IPS DF 6.9 (cell line): Measurements from ENCODE around the gene GLIS2.

Experiments used
- DNase-seq: peaks from one replicate; pipeline ENCODE4 v3.0.0-alpha.2; 2013; ENCODE audit warnings: low read depth, low spot score
- H3K27ac ChIP-seq: one replicate; pipeline ENCODE4 v1.5.1; 2013; ENCODE audit warnings: low read length, control low read depth
- H3K27me3 ChIP-seq: 2 replicates; pipeline ENCODE4 v1.6.1; 2013; ENCODE audit warnings: mild to moderate bottlenecking, low read length; ENCODE audit not compliant: control insufficient read depth, insufficient read depth
- H3K36me3 ChIP-seq: 2 replicates; pipeline ENCODE4 v1.6.1; 2013; ENCODE audit warnings: low read length; ENCODE audit not compliant: control insufficient read depth, insufficient read depth
- H3K4me1 ChIP-seq: 2 replicates; pipeline ENCODE4 v1.6.1; 2013; ENCODE audit warnings: low read length; ENCODE audit not compliant: control insufficient read depth, insufficient read depth
- H3K4me3 ChIP-seq: 2 replicates; pipeline ENCODE4 v1.5.1; 2013; ENCODE audit warnings: mild to moderate bottlenecking, low read length
- H3K9me3 ChIP-seq: 2 replicates; pipeline ENCODE4 v1.6.1; 2013; ENCODE audit warnings: low read length, inconsistent platforms; ENCODE audit not compliant: control insufficient read depth, insufficient read depth
- WGBS: extraction: QIAGEN DNeasy Blood & Tissue Kit; methylation state at CpG from one replicate; pipeline ENCODE4 v1.1.7; 2013; ENCODE audit warnings: mixed read lengths, missing lambda C conversion rate; ENCODE audit not compliant: insufficient read length, insufficient coverage; 5-methylcytosine and 5-hydroxymethylcytosine counted together

Gene GLIS2

GRCh38 chr16:4297480-4297879 lies 18.4 kb upstream of the GLIS2 start:
- no peak for DNase-seq
- H3K4me1 ChIP-seq = peaks cover 10% of the 10 kb centered on the region
- no peak overlapping the region for H3K27ac ChIP-seq
- no peak overlapping the region for H3K4me3 ChIP-seq
- H3K27me3 ChIP-seq = no peaks in the 10 kb centered on the region
- no peaks in the 10 kb centered on the region for H3K9me3 ChIP-seq
- no CpG with 5 or more reads among the region's 6 CpGs for WGBS
- no peaks in the 10 kb centered on the region for H3K36me3 ChIP-seq

GRCh38 chr16:4298761-4299522 lies 16.9 kb upstream of the GLIS2 start:
- Histone ChIP-seq H3K36me3 (no peaks in the 10 kb centered on the region), H3K4me1 (peaks cover 8% of the 10 kb centered on the region), H3K27me3 (no peaks in the 10 kb centered on the region), H3K9me3 (no peaks in the 10 kb centered on the region), H3K27ac (no peak overlapping the region), H3K4me3 (no peak overlapping the region)
- no peak for DNase-seq
- no CpG with 5 or more reads among the region's 15 CpGs for WGBS

DNA sequence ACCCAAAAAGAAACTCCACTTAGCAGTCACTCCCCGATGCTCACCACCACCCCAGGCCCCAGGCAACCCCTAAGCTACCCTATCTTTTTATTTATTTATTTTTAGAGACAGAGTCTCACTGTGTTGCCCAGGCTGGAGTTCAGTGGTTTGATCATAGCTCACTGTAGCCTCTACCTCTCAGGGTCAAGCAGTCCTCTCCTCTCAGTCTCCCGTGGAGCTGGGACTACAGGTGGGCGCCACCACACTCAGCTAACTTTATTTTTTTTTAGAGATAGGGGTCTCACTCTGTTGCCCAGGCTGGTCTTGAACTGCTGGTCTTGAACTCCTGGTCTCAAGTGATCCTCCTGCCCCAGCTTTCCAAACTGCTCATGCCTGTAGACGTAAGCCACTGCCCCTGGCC lies 14.7 kb upstream of the GLIS2 start:
- Histone ChIP-seq H3K27ac (no peak overlapping the region), H3K36me3 (no peaks in the 10 kb centered on the region), H3K4me3 (no peak overlapping the region), H3K27me3 (no peaks in the 10 kb centered on the region), H3K9me3 (no peaks in the 10 kb centered on the region), H3K4me1 (peaks cover 4% of the 10 kb centered on the region; the same call in 1 of the 2 replicates)
- WGBS = no CpG with 5 or more reads among the region's 4 CpGs
- no peak for DNase-seq

DNA sequence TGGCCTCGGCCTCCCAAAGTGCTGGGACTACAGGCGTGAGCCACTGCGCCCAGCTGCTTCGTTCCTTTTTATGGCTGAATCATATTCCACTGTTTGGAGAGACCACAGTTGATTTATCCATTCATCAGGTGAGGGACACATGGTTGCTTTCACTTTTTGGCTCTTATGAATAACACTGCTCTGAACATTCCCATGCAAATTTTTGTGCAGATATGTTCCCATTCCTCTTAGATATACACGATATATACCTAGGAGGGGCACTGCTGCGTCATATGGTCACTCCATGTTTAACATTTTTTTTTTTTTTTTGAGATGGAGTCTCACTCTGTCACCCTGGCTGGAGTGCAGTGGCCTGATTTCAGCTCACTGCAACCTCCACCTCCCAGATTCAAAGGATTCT lies 13.9 kb upstream of the GLIS2 start:
- Histone ChIP-seq H3K27ac (no peak overlapping the region), H3K9me3 (no peaks in the 10 kb centered on the region), H3K36me3 (no peaks in the 10 kb centered on the region), H3K4me1 (peaks cover 6% of the 10 kb centered on the region), H3K27me3 (no peaks in the 10 kb centered on the region), H3K4me3 (no peak overlapping the region)
- DNase-seq = no peak
- WGBS = no CpG with 5 or more reads among the region's 6 CpGs

DNA sequence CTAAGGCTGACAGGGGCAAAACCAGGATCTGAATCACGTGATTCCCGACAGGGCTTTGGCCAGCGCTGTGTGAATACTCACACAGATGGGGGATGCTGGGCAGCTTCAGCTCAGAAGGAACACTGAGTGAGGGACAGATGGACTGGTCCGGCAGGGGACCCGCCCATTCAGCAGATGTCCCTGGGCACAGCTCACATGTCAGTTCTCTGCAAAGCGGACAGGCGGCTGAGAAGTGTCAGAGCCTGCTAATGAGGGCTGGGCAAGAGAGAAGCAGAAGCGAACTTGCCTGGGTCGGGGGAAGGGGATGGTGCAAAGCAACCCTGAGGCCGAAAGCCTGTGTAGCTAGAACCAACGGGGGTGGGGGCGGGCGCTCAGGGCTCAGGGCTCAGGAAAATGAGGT lies 11.9 kb upstream of the GLIS2 start:
- H3K4me1 ChIP-seq = peaks cover 4% of the 10 kb centered on the region
- DNase-seq = no peak
- no peak overlapping the region for H3K27ac ChIP-seq
- H3K4me3 ChIP-seq = no peak overlapping the region
- no CpG with 5 or more reads among the region's 13 CpGs for WGBS
- H3K27me3 ChIP-seq = no peaks in the 10 kb centered on the region
- H3K9me3 ChIP-seq = no peaks in the 10 kb centered on the region
- no peaks in the 10 kb centered on the region for H3K36me3 ChIP-seq

DNA sequence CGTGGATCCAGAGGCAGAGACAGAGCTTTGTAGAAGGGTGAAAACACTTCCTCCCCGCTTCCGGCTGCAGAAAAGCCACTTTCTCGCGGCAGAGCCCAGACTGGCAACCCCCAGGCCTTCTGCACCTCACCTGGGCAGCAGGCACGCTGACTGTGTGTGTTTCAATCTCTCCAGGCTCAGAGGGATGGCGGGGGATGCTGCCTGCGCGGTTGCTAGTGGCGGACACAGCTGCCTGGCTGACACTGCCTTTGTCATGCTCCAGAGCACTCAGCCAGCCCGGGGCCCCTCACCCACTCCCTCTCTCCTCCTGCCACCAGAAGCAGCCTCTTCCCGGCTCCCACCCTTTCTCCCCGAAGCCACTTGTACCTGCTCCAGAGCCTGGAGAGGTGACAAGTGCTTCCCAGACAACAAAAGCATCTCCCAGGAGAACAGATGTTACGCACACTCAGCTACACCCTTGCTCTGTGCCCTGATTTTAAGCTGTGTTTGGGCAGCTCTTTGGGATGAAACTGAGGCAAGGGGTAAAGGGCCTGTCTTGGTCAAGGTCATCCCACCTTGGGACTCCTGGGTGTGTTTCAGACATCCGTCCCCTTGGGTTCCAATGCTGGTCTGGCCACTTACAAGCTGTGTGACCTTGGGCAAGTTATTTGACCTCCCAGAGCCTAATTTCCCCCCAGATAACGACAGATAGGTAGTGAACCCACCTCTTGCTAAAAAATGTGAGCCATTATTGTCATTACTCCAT lies 9.2 kb upstream of the GLIS2 start:
- no CpG with 5 or more reads among the region's 16 CpGs for WGBS
- H3K4me1 ChIP-seq = peaks cover 7% of the 10 kb centered on the region
- DNase-seq = no peak
- no peaks in the 10 kb centered on the region for H3K9me3 ChIP-seq
- H3K27me3 ChIP-seq = no peaks in the 10 kb centered on the region
- no peaks in the 10 kb centered on the region for H3K36me3 ChIP-seq
- peak overlapping the region; percentile 74 for H3K4me3 ChIP-seq
- H3K27ac ChIP-seq = no peak overlapping the region

GRCh38 chr16:4307215-4308037 lies 8.4 kb upstream of the GLIS2 start:
- no CpG with 5 or more reads among the region's 68 CpGs for WGBS
- peaks cover 7% of the 10 kb centered on the region for H3K4me1 ChIP-seq
- no peaks in the 10 kb centered on the region for H3K36me3 ChIP-seq
- H3K27me3 ChIP-seq = no peaks in the 10 kb centered on the region
- H3K4me3 ChIP-seq = peak overlapping the region; percentile 74
- no peak overlapping the region for H3K27ac ChIP-seq
- H3K9me3 ChIP-seq = no peaks in the 10 kb centered on the region
- DNase-seq = peak; percentile 79

DNA sequence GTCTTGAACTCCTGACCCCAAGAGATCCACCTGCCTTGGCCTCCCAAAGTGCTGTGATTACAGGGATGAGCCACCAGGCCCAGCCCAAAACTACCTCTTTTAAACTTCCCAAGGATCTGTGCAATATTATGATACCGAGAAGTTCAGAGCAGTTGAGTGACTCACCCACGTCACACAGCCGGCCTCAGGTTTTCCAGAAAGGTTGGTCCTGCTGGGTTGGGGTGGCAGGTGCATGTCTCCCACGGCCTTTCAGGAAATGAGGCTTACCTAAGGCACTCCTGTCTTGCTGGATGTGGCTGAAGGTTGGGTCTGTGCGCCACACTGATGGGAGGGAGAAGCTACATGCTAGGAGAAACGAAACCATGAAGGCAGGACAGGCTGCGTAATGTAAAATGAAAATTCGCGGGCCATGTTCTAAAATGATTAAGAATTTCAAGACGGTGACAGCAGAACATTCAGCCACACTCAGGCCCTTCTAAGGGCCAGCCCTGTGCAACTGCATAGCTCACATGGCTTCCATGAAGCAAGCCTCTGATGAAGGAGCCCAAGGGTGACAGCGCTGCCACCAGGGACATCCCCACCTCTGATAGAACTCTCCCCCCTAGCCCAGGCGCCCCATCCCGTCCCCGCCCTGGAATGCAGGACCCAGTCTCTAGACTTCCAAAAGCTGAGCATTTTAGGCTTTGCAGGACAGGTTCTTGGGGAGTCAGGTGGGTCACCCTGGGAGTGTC lies 6.6 kb upstream of the GLIS2 start:
- DNase-seq = no peak
- no peaks in the 10 kb centered on the region for H3K36me3 ChIP-seq
- H3K9me3 ChIP-seq = no peaks in the 10 kb centered on the region
- H3K27ac ChIP-seq = no peak overlapping the region
- H3K4me1 ChIP-seq = peaks cover 5% of the 10 kb centered on the region
- WGBS = no CpG with 5 or more reads among the region's 14 CpGs
- H3K27me3 ChIP-seq = peaks cover 1% of the 10 kb centered on the region; the same call in 1 of the 2 replicates
- no peak overlapping the region for H3K4me3 ChIP-seq

DNA sequence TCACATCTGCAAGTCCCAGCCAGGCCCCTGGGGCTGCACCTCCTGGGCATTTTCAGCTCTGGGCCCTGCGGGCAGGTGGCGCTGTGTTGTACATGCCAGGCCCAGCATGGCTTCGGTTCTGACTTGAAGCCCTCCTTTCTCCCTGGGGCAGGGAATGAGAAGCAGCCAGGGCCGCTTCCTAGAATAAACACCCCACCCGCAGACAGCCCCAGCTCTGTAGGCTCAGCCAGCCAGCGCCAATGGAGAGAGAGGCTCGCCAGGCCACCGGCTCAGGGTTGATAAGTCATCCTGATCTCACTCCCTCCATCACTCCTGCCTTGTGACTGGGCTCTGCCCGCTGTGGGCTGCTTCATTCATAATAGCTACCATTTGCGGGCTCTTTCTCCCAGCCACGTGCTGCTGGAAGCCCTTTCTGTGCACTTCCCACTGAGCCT lies 6.0 kb upstream of the GLIS2 start:
- Histone ChIP-seq H3K4me3 (no peak overlapping the region), H3K27me3 (peaks cover 3% of the 10 kb centered on the region; the same call in 1 of the 2 replicates), H3K9me3 (no peaks in the 10 kb centered on the region), H3K4me1 (peaks cover 6% of the 10 kb centered on the region; the same call in 1 of the 2 replicates), H3K36me3 (no peaks in the 10 kb centered on the region), H3K27ac (no peak overlapping the region)
- no CpG with 5 or more reads among the region's 11 CpGs for WGBS
- DNase-seq = peak; percentile 81
